ENCODE data around the gene LYRM1. TPM values are rescaled to one million over a fixed set of nuclear protein-coding genes. Genes with fewer than 3 reads are reported as not detected.

Gene LYRM1
- total and polyA plus RNA-seq, 2 experiments from 2014 or later: 18.7 to 24.8 TPM

- H3K9me2 ChIP-seq (ENCODE audit: insufficient read depth): peaks cover 6% of the 10 kb centered on the region; the same call in 1 of the 2 replicates
- H3K4me3 ChIP-seq: no peak overlapping the region
- Mint-ChIP-seq H3K4me1 (peaks cover 41% of the 10 kb centered on the region), H3K27ac (peak overlapping the region; percentile 88), H3K9me3 (no peaks in the 10 kb centered on the region), H3K36me3 (ENCODE audit: low read depth) (peaks cover 29% of the 10 kb centered on the region), H3K27me3 (ENCODE audit: insufficient read depth, low read depth, poor library complexity) (peaks cover 3% of the 10 kb centered on the region), H3K4me3 (no peak overlapping the region)
- no peaks in the 10 kb centered on the region for H3K27me3 ChIP-seq (ENCODE audit: insufficient read depth)
- peaks cover 77% of the 10 kb centered on the region for H3K79me2 ChIP-seq (replicated peaks; ENCODE audit: insufficient read depth)
- no peaks in the 10 kb centered on the region for H3F3A ChIP-seq (replicated peaks; ENCODE audit: low read depth)
- H3K4me1 ChIP-seq (ENCODE audit: insufficient read depth): peaks cover 24% of the 10 kb centered on the region
- DNase-seq (ENCODE audit: low spot score) (no peak), ATAC-seq (no peak)
- no peak overlapping the region for H2AFZ ChIP-seq
- H3K4me2 ChIP-seq: no peak overlapping the region
- TF ChIP-seq JUNB (IDR thresholded peaks at IDR 0.05; ENCODE audit: unreplicated experiment): no peak
- H3K36me3 ChIP-seq (ENCODE audit: insufficient read depth): no peaks in the 10 kb centered on the region
- no peaks in the 10 kb centered on the region; the same call in 1 of the 2 replicates for H4K20me1 ChIP-seq (replicated peaks; ENCODE audit: insufficient read depth)
- H3K27ac ChIP-seq (ENCODE audit: low read depth): peak overlapping the region; percentile 30; the same call in 1 of the 2 replicates
Measured at GRCh38 chr16:20865420-20866131, 35.0 kb upstream of the LYRM1 start.

- ATAC-seq (peak; percentile 45), DNase-seq (ENCODE audit: low spot score) (no peak)
- no peaks in the 10 kb centered on the region; the same call in 1 of the 2 replicates for H4K20me1 ChIP-seq (replicated peaks; ENCODE audit: insufficient read depth)
- no peak overlapping the region for H2AFZ ChIP-seq
- peaks cover 6% of the 10 kb centered on the region; the same call in 1 of the 2 replicates for H3K9me2 ChIP-seq (ENCODE audit: insufficient read depth)
- H3K36me3 Mint-ChIP-seq (ENCODE audit: low read depth): peaks cover 29% of the 10 kb centered on the region
- H3K27ac Mint-ChIP-seq: peak overlapping the region; percentile 88
- H3K79me2 ChIP-seq (replicated peaks; ENCODE audit: insufficient read depth): peaks cover 83% of the 10 kb centered on the region
- H3K36me3 ChIP-seq (ENCODE audit: insufficient read depth): no peaks in the 10 kb centered on the region
- H3K27me3 Mint-ChIP-seq (ENCODE audit: insufficient read depth, low read depth, poor library complexity): peaks cover 3% of the 10 kb centered on the region
- no peaks in the 10 kb centered on the region for H3K9me3 Mint-ChIP-seq
- H3K4me2 ChIP-seq: no peak overlapping the region
- no peaks in the 10 kb centered on the region for H3F3A ChIP-seq (replicated peaks; ENCODE audit: low read depth)
- no peak overlapping the region for H3K4me3 ChIP-seq
- no peak overlapping the region for H3K4me3 Mint-ChIP-seq
- peak overlapping the region; percentile 30; the same call in 1 of the 2 replicates for H3K27ac ChIP-seq (ENCODE audit: low read depth)
- H3K27me3 ChIP-seq (ENCODE audit: insufficient read depth): no peaks in the 10 kb centered on the region
- peaks cover 36% of the 10 kb centered on the region for H3K4me1 Mint-ChIP-seq
- peaks cover 20% of the 10 kb centered on the region for H3K4me1 ChIP-seq (ENCODE audit: insufficient read depth)
- TF ChIP-seq REST (IDR thresholded peaks at IDR 0.05; ENCODE audit: unreplicated experiment) (no peak), ZNF114 (CRISPR knock-in tag; IDR thresholded peaks at IDR 0.05) (no peak), POLR2AphosphoS5 (IDR thresholded peaks at IDR 0.05; ENCODE audit: low read depth) (no peak), CREB1 (CRISPR knock-in tag; IDR thresholded peaks at IDR 0.05; ENCODE audit: low read depth) (no peak), STAT1 (IDR thresholded peaks at IDR 0.05; ENCODE audit: unreplicated experiment) (no peak), ZNF331 (CRISPR knock-in tag; IDR thresholded peaks at IDR 0.05; ENCODE audit: low read depth) (no peak), CTCF (conservative IDR thresholded peaks at IDR 0.05; ENCODE audit: low read depth in 2 of 2) (no peak), ZNF462 (CRISPR knock-in tag; IDR thresholded peaks at IDR 0.05) (no peak)
Measured at GRCh38 chr16:20866145-20866772, 34.3 kb upstream of the LYRM1 start.
